PC-3 (cell line): ENCODE measurements around the gene HTR3D. TPM values are rescaled to one million over a fixed set of nuclear protein-coding genes. Genes with fewer than 3 reads are reported as not detected.
A peak's percentile ranks its signal among the peaks of the same experiment; 100 is the strongest.

Experiments
- ATAC-seq: fragments of 200-7000 bp; cut with Tn5 transposase; 2 replicates; pipeline ENCODE4 v1.9.1; 2020; ENCODE audit warnings: mild to moderate bottlenecking, moderate library complexity
- BruUV-seq: library from RNA; stranded (reverse); fragments of 400-500 nt; replicated peaks from 2 replicates; lab custom pipeline; 2021; lab: Mats Ljungman, UMichigan
- CTCF ChIA-PET: fragments of 300-600 bp; sonication (Branson Sonifier 250); formaldehyde crosslinking; loops from one replicate; lab custom pipeline; 2022; ENCODE audit warnings: antibody characterized with exemption; lab: Charles Lee
- POLR2A ChIA-PET: fragments of 300-600 bp; sonication (Branson Sonifier 250); formaldehyde crosslinking; loops from one replicate; lab custom pipeline; 2022; ENCODE audit warnings: antibody characterized with exemption; ENCODE audit not compliant: unreplicated experiment; lab: Charles Lee
- DNase-seq: peaks from one replicate; pipeline ENCODE4 v3.0.0-alpha.2; 2015
- H2AFZ ChIP-seq: fragments of 300-600 bp; sonication (generic); 2 replicates; pipeline ENCODE4 v1.6.0; 2016; ENCODE audit warnings: antibody characterized with exemption, low read length
- H3F3A ChIP-seq: fragments of 300-600 bp; sonication (generic); one replicate; pipeline ENCODE4 v1.6.0; 2017; ENCODE audit warnings: antibody characterized with exemption, low read length, control low read depth, mild to moderate bottlenecking; ENCODE audit not compliant: unreplicated experiment
- H3K27ac ChIP-seq: fragments of 300-600 bp; sonication (generic); 2 replicates; pipeline ENCODE4 v1.5.1; 2016; ENCODE audit warnings: mild to moderate bottlenecking, low read length
- H3K27me3 ChIP-seq: fragments of 300-600 bp; sonication (generic); 2 replicates; pipeline ENCODE4 v1.6.1; 2016; ENCODE audit warnings: low read length, mixed read lengths
- H3K36me3 ChIP-seq: fragments of 300-600 bp; sonication (generic); 2 replicates; pipeline ENCODE4 v1.6.1; 2016; ENCODE audit warnings: low read depth, mixed run types, low read length, mixed read lengths
- H3K4me1 ChIP-seq: fragments of 300-600 bp; sonication (generic); 2 replicates; pipeline ENCODE4 v1.5.1; 2016; ENCODE audit warnings: low read length; ENCODE audit not compliant: insufficient read depth
- H3K4me2 ChIP-seq: fragments of 300-600 bp; sonication (generic); 2 replicates; pipeline ENCODE4 v1.6.0; 2016; ENCODE audit warnings: low read length
- H3K4me3 ChIP-seq: fragments of 300-600 bp; sonication (generic); 2 replicates; pipeline ENCODE4 v1.5.1; 2016; ENCODE audit warnings: mild to moderate bottlenecking, low read length, mixed read lengths
- H3K79me2 ChIP-seq: fragments of 300-600 bp; sonication (generic); 2 replicates; pipeline ENCODE4 v1.6.1; 2017; ENCODE audit warnings: low read length, mixed read lengths
- H3K9ac ChIP-seq: fragments of 300-600 bp; sonication (generic); 2 replicates; pipeline ENCODE4 v1.6.0; 2016; ENCODE audit warnings: mild to moderate bottlenecking, low read length
- H3K9me2 ChIP-seq: fragments of 300-600 bp; sonication (generic); replicated peaks from 2 replicates; pipeline ENCODE4 v1.6.1; 2016; ENCODE audit warnings: mixed run types, low read length, mixed read lengths
- H3K9me3 ChIP-seq: fragments of 300-600 bp; sonication (generic); 2 replicates; pipeline ENCODE4 v1.6.1; 2016; ENCODE audit warnings: low read length, mixed read lengths
- H4K20me1 ChIP-seq: fragments of 300-600 bp; sonication (generic); 2 replicates; pipeline ENCODE4 v1.6.1; 2016; ENCODE audit warnings: low read length, mixed read lengths
- CTCF ChIP-seq: fragments of 300-600 bp; sonication (generic); conservative IDR thresholded peaks from 2 replicates; pipeline ENCODE4 v1.5.1; 2017; ENCODE audit warnings: antibody characterized with exemption, low read depth, mild to moderate bottlenecking, low read length
- EZH2 ChIP-seq: fragments of 300-600 bp; sonication (generic); IDR thresholded peaks from one replicate; pipeline ENCODE4 v1.6.1; 2017; ENCODE audit warnings: antibody characterized with exemption, mild to moderate bottlenecking, low read length; ENCODE audit not compliant: unreplicated experiment
- EZH2phosphoT487 ChIP-seq: fragments of 300-600 bp; sonication (generic); IDR thresholded peaks from 2 replicates; pipeline ENCODE4 v1.6.1; 2018; ENCODE audit warnings: mild to moderate bottlenecking, antibody characterized with exemption, low read length, borderline replicate concordance
- intact Hi-C: fragments of 100-400 bp; cut with micrococcal nuclease; formaldehyde crosslinking; loops from 2 replicates; pipeline ENCODE4 v1.9.0; 2023
- total RNA-seq: library from RNA; depleted of rRNA; stranded (reverse); fragments of >200 nt; gene quantifications from 2 replicates; pipeline ENCODE4 v1.2.3, GENCODE V29; 2014

HTR3D gene
- total RNA-seq, 1 experiment from 2014 or later = not detected

- Histone ChIP-seq H3K27ac (no peak overlapping the region), H3K4me2 (no peak overlapping the region), H3K4me3 (no peak overlapping the region), H3K27me3 (no peaks in the 10 kb centered on the region), H3K9ac (no peak overlapping the region), H3K9me3 (no peaks in the 10 kb centered on the region), H3K79me2 (no peaks in the 10 kb centered on the region), H2AFZ (no peak overlapping the region), H3K4me1 (no peaks in the 10 kb centered on the region), H3F3A (no peaks in the 10 kb centered on the region), H3K36me3 (no peaks in the 10 kb centered on the region), H3K9me2 (no peaks in the 10 kb centered on the region), H4K20me1 (no peaks in the 10 kb centered on the region)
- ChIA-PET CTCF (no interaction called here), POLR2A (no interaction called here)
- TF ChIP-seq CTCF (no peak), EZH2 (no peak), EZH2phosphoT487 (no peak)
- no peak for ATAC-seq
- no peak for DNase-seq
- intact Hi-C loops = loop anchor here (10.0 kb wide), 1 partner anchor 239 kb away; no protein-coding TSS in a partner anchor
- no TSS peak for BruUV-seq
Measured at GRCh38 chr3:184045995-184046394, 14.5 kb downstream of the HTR3D start.

- Histone ChIP-seq H3K9ac (no peak overlapping the region), H4K20me1 (no peaks in the 10 kb centered on the region), H3K79me2 (no peaks in the 10 kb centered on the region), H3K27me3 (no peaks in the 10 kb centered on the region), H3K9me3 (no peaks in the 10 kb centered on the region), H3K4me2 (no peak overlapping the region), H3K4me3 (no peak overlapping the region), H3K36me3 (no peaks in the 10 kb centered on the region), H3F3A (no peaks in the 10 kb centered on the region), H2AFZ (no peak overlapping the region), H3K27ac (no peak overlapping the region), H3K9me2 (no peaks in the 10 kb centered on the region; the same call in 1 of the 2 replicates), H3K4me1 (no peaks in the 10 kb centered on the region)
- intact Hi-C loops = no loop called here
- ATAC-seq (no peak), DNase-seq (peak; percentile 26)
- TF ChIP-seq EZH2 (no peak), EZH2phosphoT487 (no peak), CTCF (no peak)
- no TSS peak for BruUV-seq
- ChIA-PET POLR2A (no interaction called here), CTCF (no interaction called here)
Measured at GRCh38 chr3:184050217-184050847, 18.8 kb downstream of the HTR3D start.

DNA sequence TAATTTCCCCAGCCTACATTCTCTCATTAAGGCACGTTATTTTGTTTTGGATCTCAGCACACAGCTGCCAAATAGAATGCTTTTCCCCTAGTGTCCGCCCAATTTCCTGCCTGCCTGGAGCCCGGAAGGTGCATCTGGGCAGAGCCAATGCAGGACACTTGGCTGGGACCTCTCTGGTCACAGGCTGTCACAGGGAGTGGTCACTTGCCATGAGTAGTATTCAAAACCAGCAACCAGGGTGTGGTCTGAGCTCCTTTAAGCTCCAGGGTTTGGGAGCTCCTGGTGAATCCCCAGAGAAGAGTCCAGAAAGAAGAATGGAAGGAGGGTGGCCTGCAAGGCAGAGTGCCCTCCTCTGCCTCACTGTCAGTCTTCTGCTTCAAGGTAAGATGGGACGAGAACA is 21.2 kb downstream of the HTR3D start, which contains the start of gene HTR3C:
TSS of gene HTR3C (plus strand) at position 281 of the 400 bp plus-strand sequence. CDS start at position 315, 34 bp downstream.
- POLR2A ChIA-PET = no interaction called here
- H3K36me3 ChIP-seq = no peaks in the 10 kb centered on the region
- TF ChIP-seq EZH2 (no peak), CTCF (no peak), EZH2phosphoT487 (no peak)

More for the DNA sequence above, 21.2 kb downstream of the HTR3D start, which contains the start of gene HTR3C:
- Histone ChIP-seq H3K27me3 (no peaks in the 10 kb centered on the region), H3K9me2 (no peaks in the 10 kb centered on the region; the same call in 1 of the 2 replicates), H3K9me3 (no peaks in the 10 kb centered on the region), H3F3A (no peaks in the 10 kb centered on the region), H3K4me1 (peaks cover 3% of the 10 kb centered on the region), H4K20me1 (no peaks in the 10 kb centered on the region), H3K4me2 (no peak within 1 kb of the TSS), H3K79me2 (no peaks in the 10 kb centered on the region), H2AFZ (no peak within 1 kb of the TSS), H3K9ac (no peak within 1 kb of the TSS), H3K4me3 (no peak within 1 kb of the TSS), H3K27ac (no peak within 1 kb of the TSS)
- ATAC-seq (peak; percentile 54), DNase-seq (peak; percentile 17)
- CTCF ChIA-PET = no interaction called here
- no TSS peak for BruUV-seq
- intact Hi-C loops = no loop called here
